Gastroesophageal sphincter (tissue), 3 donors: ENCODE results near the gene ATP11A.

Source experiments
- CTCF ChIP-seq, 4 experiments: fragments of 200-600 bp in 2 of 4; fragments of 450-650 bp in 2 of 4; sonication (generic) in 1 of 4; IDR thresholded peaks; one replicate each; pipeline ENCODE4 v1.5.1; 2017 to 2019; ENCODE audit warnings: antibody characterized with exemption in 4 of 4, mild to moderate bottlenecking in 2 of 4, moderate library complexity in 2 of 4
- EP300 ChIP-seq: sonication (generic); formaldehyde crosslinking; IDR thresholded peaks from one replicate; pipeline ENCODE4 v1.6.1; 2017; ENCODE audit warnings: antibody characterized with exemption, mild to moderate bottlenecking
- POLR2A ChIP-seq, 2 donors: fragments of 450-650 bp; IDR thresholded peaks; one replicate each; pipeline ENCODE4 v1.6.1; 2017; ENCODE audit warnings: antibody characterized with exemption in 2 of 2, mild to moderate bottlenecking in 2 of 2, moderate library complexity in 1 of 2
- POLR2AphosphoS5 ChIP-seq: sonication (generic); formaldehyde crosslinking; IDR thresholded peaks from one replicate; pipeline ENCODE4 v1.6.1; 2017; ENCODE audit warnings: antibody characterized with exemption

DNA sequence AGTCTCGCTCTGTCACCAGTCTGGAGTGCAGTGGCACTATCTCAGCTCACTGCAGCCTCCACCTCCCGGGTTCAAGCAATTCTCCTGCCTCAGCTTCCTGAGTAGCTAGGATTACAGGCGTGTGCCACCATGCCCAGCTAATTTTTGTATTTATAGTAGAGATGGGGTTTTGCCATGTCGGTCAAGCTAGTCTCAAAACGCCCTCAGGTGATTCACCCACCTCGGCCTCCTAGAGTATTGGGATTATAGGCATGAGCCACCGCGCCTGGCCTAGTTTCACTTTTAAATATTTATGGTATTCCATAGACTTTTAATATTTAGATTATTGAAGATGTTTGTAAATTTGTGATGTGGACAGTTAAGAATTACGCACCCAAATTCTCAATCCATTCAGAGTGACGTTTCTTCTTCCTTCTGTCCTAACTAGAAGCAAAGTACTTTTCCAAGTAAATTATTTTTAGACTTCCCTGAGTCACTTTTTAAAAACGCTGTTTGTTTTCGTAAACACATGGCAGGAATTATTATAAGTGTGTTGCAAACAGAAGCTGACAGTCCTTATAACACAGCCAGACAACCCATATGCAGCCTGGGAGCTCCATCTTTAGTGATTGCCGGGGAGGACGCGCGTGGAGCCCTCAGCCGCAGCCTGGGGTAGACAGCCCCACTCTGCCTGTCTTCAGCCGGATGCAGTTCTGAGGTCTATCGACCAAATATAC is 131.7 kb downstream of the ATP11A start:
- TF ChIP-seq CTCF (IDR thresholded peaks at IDR 0.05) (no peak), POLR2A (IDR thresholded peaks at IDR 0.05) (no peak), POLR2AphosphoS5 (no peak), EP300 (no peak)
